ENCODE measurements around the gene CELF2. TPM values are rescaled to one million over a fixed set of nuclear protein-coding genes. Genes with fewer than 3 reads are reported as not detected.
"Not testable (repeated sequence)": the region's sequence is repeated elsewhere in the genome, so short reads cannot be mapped to it uniquely, and the experiment has no call there.

Gene CELF2
- total RNA-seq, 4 donors from 2014 or later = 30.0 to 56.6 (median 43.3) TPM

DNA sequence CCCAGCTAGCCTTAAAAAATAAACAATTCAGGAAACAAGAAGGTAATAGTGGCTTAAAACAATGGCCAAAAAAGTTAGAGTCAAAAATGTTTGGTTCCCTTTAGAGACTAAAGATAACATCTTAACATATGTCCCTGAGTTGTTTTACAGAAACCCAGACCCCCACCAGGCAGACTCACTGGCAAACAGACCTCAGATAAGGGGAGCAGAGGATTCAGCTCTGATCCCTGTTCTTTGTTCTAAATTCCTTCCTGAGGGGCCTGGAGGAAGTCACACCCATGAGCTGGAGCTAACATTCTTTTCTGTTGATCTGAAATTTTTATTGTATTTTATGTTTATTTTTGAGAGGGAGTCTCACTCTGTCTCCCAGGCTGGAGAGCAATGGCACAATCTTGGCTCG is 346.6 kb downstream of the CELF2 start:
- DNase-seq = no peak
- Histone ChIP-seq H3K4me3 (no peak overlapping the region), H3K27me3 (no peaks in the 10 kb centered on the region), H3K4me1 (no peaks in the 10 kb centered on the region), H3K27ac (no peak overlapping the region), H3K9me3 (no peaks in the 10 kb centered on the region), H3K36me3 (no peaks in the 10 kb centered on the region)
- ATAC-seq = no peak
- TF ChIP-seq, protein P1, sequence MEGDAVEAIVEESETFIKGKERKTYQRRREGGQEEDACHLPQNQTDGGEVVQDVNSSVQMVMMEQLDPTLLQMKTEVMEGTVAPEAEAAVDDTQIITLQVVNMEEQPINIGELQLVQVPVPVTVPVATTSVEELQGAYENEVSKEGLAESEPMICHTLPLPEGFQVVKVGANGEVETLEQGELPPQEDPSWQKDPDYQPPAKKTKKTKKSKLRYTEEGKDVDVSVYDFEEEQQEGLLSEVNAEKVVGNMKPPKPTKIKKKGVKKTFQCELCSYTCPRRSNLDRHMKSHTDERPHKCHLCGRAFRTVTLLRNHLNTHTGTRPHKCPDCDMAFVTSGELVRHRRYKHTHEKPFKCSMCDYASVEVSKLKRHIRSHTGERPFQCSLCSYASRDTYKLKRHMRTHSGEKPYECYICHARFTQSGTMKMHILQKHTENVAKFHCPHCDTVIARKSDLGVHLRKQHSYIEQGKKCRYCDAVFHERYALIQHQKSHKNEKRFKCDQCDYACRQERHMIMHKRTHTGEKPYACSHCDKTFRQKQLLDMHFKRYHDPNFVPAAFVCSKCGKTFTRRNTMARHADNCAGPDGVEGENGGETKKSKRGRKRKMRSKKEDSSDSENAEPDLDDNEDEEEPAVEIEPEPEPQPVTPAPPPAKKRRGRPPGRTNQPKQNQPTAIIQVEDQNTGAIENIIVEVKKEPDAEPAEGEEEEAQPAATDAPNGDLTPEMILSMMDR (IDR thresholded peaks at IDR 0.05 in 4 of 5, conservative IDR thresholded peaks at IDR 0.05 in 1 of 5) = no peak
- no peak for TF ChIP-seq POLR2A (IDR thresholded peaks at IDR 0.05)
- intact Hi-C loops (cut with DNase I; ENCODE audit: low total_unique reads) (no loop called here), in situ Hi-C loops (cut with MboI; ENCODE audit: low sequenced_read_pairs in 4 of 4) (no loop called here)

DNA sequence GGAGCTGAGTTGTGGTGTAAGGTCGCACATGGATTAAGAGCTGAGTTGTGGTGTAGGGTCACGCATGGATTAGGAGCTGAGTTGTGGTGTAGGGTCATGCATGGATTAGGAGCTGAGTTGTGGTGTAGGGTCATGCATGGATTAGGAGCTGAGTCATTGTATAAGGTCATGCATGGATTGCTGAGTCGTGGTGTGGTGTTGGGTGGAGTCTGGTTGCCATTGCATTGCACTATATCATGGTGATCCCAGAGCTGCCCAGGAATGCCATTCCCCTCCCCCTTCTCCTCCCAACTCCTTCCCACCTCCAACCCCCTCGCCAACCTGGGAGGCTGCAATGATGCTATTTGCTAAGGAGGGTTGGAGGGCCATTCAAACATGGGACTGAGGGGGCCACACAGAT is 349.2 kb downstream of the CELF2 start:
- intact Hi-C loops (cut with DNase I; ENCODE audit: low total_unique reads); H3K36me3 ChIP-seq; H3K4me1 ChIP-seq; H3K4me3 ChIP-seq; H3K9me3 ChIP-seq; H3K27ac ChIP-seq; H3K27me3 ChIP-seq; ATAC-seq; DNase-seq; in situ Hi-C loops (cut with MboI; ENCODE audit: low sequenced_read_pairs in 4 of 4): not testable (repeated sequence)

DNA sequence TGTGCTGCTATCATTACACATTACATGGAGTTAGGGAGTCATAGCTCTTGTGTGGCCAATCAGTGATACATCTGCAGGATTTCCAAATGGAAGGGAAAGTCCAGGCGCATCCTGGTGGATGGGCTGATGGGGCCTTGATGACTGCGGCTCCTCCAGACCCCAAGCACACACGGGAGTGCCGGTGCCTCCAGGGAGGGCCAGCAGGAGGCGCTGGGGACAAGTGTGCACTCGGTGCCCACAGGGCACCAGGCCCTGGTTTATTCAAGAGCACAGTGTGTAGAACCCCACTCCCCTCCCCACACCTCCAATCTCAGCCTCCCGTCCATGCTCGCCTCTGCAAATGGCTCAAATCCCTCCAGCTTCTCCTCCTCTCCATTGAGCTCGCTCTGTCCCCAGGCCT is 349.8 kb downstream of the CELF2 start:
- intact Hi-C loops (cut with DNase I; ENCODE audit: low total_unique reads) = no loop called here
- no peaks in the 10 kb centered on the region for H3K27me3 ChIP-seq
- H3K4me3 ChIP-seq = no peak overlapping the region
- in situ Hi-C loops (cut with MboI; ENCODE audit: low sequenced_read_pairs in 4 of 4) = no loop called here
- H3K36me3 ChIP-seq = no peaks in the 10 kb centered on the region
- no peaks in the 10 kb centered on the region for H3K9me3 ChIP-seq
- TF ChIP-seq POLR2A (IDR thresholded peaks at IDR 0.05) = no peak
- TF ChIP-seq, protein P1 (IDR thresholded peaks at IDR 0.05 in 4 of 5, conservative IDR thresholded peaks at IDR 0.05 in 1 of 5) = no peak
- ATAC-seq (no peak), DNase-seq (no peak)
- no peak overlapping the region for H3K27ac ChIP-seq
- H3K4me1 ChIP-seq = no peaks in the 10 kb centered on the region

DNA sequence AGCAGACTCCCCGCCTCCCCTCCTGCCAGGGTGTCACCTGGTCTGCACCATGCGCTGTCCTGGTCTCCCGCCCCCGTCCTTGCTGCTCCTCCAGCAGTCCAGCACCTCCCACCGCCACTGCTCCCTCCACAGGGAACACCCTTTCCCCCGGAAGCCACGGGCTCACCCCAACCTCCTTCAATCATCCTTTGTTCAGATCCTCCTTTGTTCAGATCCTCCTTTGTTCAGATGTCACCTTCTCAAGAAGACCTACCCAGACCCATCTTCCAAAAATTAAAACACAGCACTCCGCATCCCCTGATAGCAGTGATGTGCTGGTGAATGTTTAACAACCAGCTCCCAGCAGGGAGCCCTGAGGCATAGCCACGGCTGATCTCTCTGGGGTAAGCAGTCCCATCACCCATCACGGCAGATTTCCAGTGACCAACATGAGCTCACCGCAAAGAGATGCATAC is 356.1 kb downstream of the CELF2 start:
- no peak for TF ChIP-seq POLR2A (IDR thresholded peaks at IDR 0.05)
- TF ChIP-seq, protein P1 (IDR thresholded peaks at IDR 0.05 in 4 of 5, conservative IDR thresholded peaks at IDR 0.05 in 1 of 5) = no peak
- H3K36me3 ChIP-seq = no peaks in the 10 kb centered on the region
- DNase-seq = no peak
- no peak overlapping the region for H3K27ac ChIP-seq
- H3K4me1 ChIP-seq = no peaks in the 10 kb centered on the region
- H3K27me3 ChIP-seq = no peaks in the 10 kb centered on the region
- ATAC-seq = no peak
- no peak overlapping the region for H3K4me3 ChIP-seq
- H3K9me3 ChIP-seq = no peaks in the 10 kb centered on the region
- intact Hi-C loops (cut with DNase I; ENCODE audit: low total_unique reads) = no loop called here
- in situ Hi-C loops (cut with MboI; ENCODE audit: low sequenced_read_pairs in 4 of 4) = no loop called here

DNA sequence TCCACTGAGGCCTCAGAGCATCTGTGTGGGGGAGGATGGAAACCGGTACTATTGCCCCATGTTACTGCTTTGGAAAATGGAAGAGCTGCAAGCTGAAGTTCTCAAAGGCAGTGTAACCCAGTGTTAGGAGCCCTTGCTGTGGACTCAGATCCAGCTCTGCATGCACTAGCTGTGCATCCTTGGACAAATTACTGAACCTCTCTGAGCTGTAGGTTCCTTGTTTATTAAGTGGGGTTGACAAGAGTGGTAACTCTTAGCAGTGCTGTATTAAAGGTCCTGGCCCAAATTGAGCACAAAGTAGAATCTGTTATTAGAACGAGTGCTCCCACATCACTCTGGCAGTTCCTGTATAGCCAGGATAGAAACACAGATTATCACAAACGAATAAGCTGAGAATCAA is 359.6 kb downstream of the CELF2 start:
- H3K36me3 ChIP-seq = no peaks in the 10 kb centered on the region
- DNase-seq = no peak
- no peak for ATAC-seq
- no peak overlapping the region for H3K4me3 ChIP-seq
- H3K27ac ChIP-seq = no peak overlapping the region
- peaks cover 0 to 3% (median 0%) of the 10 kb centered on the region in 3 donors for H3K27me3 ChIP-seq
- H3K4me1 ChIP-seq = no peaks in the 10 kb centered on the region
- H3K9me3 ChIP-seq = no peaks in the 10 kb centered on the region
- in situ Hi-C loops (cut with MboI; ENCODE audit: low sequenced_read_pairs in 4 of 4) = no loop called here
- intact Hi-C loops (cut with DNase I; ENCODE audit: low total_unique reads) = no loop called here
- TF ChIP-seq POLR2A (IDR thresholded peaks at IDR 0.05) = no peak

DNA sequence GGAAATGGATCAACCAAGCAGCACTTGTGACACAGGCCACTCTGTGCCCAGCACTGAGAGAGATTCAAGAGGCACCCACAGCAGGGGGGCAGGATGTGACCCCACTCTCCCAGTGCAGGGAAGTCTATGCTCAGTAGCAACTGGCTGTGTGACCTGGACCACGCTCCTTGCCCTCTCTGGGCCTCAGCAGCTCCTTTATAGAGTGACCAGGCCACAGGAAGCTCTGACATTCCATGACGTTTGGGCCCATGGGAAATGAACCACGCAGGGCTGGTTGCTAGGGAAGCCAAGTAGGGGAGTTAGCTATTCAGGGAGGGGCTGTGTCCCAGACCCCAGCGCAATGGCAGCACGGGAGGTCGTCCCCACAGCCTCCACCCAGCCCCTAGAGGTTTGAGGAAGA is 361.2 kb downstream of the CELF2 start:
- DNase-seq (no peak), ATAC-seq (no peak)
- Histone ChIP-seq H3K9me3 (no peaks in the 10 kb centered on the region), H3K4me3 (no peak overlapping the region), H3K36me3 (no peaks in the 10 kb centered on the region), H3K4me1 (no peaks in the 10 kb centered on the region), H3K27ac (no peak overlapping the region), H3K27me3 (peaks cover 0 to 3% (median 0%) of the 10 kb centered on the region in 3 donors)
- in situ Hi-C loops (cut with MboI; ENCODE audit: low sequenced_read_pairs in 4 of 4) = no loop called here
- intact Hi-C loops (cut with DNase I; ENCODE audit: low total_unique reads) = no loop called here
- TF ChIP-seq POLR2A (IDR thresholded peaks at IDR 0.05) = no peak
- TF ChIP-seq, protein P1 (IDR thresholded peaks at IDR 0.05 in 4 of 5, conservative IDR thresholded peaks at IDR 0.05 in 1 of 5) = no peak
